Ishikawa (cell line): ENCODE results near the gene DCBLD1.

Source experiments
- CEBPB ChIP-seq: IDR thresholded peaks from 2 replicates; pipeline ENCODE4 v1.6.1; 2012
- CREB1 ChIP-seq: IDR thresholded peaks from 2 replicates; pipeline ENCODE4 v1.6.1; 2012; ENCODE audit warnings: low read depth
- EP300 ChIP-seq: IDR thresholded peaks from 2 replicates; pipeline ENCODE4 v1.6.1; 2012; ENCODE audit warnings: borderline replicate concordance
- FOXM1 ChIP-seq: IDR thresholded peaks from 2 replicates; pipeline ENCODE4 v1.6.1; 2012; ENCODE audit warnings: low read depth, borderline replicate concordance
- NFIC ChIP-seq: IDR thresholded peaks from 2 replicates; pipeline ENCODE4 v1.6.1; 2012
- TAF1 ChIP-seq: IDR thresholded peaks from 2 replicates; pipeline ENCODE4 v1.6.1; 2012; ENCODE audit warnings: low read depth, mild to moderate bottlenecking
- TCF12 ChIP-seq: IDR thresholded peaks from 2 replicates; pipeline ENCODE4 v1.6.1; 2012; ENCODE audit warnings: low read depth
- TEAD4 ChIP-seq: IDR thresholded peaks from 2 replicates; pipeline ENCODE4 v1.6.1; 2012
- USF1 ChIP-seq: IDR thresholded peaks from 2 replicates; pipeline ENCODE4 v1.6.1; 2012
- YY1 ChIP-seq: IDR thresholded peaks from 2 replicates; pipeline ENCODE4 v1.6.1; 2012; ENCODE audit warnings: low read depth
- TF ChIP-seq, protein P1 (sequence below): IDR thresholded peaks from 2 replicates; pipeline ENCODE4 v1.6.1; 2012

- TF ChIP-seq TCF12 (no peak), EP300 (no peak), TAF1 (no peak), FOXM1 (no peak), YY1 (no peak), TEAD4 (no peak), NFIC (no peak), CEBPB (no peak), CREB1 (no peak), USF1 (no peak)
- TF ChIP-seq, protein P1, sequence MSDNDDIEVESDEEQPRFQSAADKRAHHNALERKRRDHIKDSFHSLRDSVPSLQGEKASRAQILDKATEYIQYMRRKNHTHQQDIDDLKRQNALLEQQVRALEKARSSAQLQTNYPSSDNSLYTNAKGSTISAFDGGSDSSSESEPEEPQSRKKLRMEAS = no peak
Measured at GRCh38 chr6:117547688-117548621, 65.5 kb downstream of the DCBLD1 start.
